CD1c-positive myeloid dendritic cell (primary cell): Measurements from ENCODE around the gene RAD1.
A peak's percentile ranks its signal among the peaks of the same experiment; 100 is the strongest.
"Not testable (repeated sequence)": the region's sequence is repeated elsewhere in the genome, so short reads cannot be mapped to it uniquely, and the experiment has no call there.

ENCODE experiments used
- DNase-seq: peaks from one replicate; pipeline ENCODE4 v3.0.0-alpha.2; 2016; ENCODE audit errors: extremely low spot score

RAD1 gene, protein sequence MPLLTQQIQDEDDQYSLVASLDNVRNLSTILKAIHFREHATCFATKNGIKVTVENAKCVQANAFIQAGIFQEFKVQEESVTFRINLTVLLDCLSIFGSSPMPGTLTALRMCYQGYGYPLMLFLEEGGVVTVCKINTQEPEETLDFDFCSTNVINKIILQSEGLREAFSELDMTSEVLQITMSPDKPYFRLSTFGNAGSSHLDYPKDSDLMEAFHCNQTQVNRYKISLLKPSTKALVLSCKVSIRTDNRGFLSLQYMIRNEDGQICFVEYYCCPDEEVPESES

GRCh38 chr5:34915139-34915855 lies at the start of gene RAD1, which contains the start of gene BRIX1:
TSS of gene RAD1 (minus strand) at chr5:34915504. CDS start at chr5:34914892, 612 bp downstream.
TSS of gene BRIX1 (plus strand) at chr5:34915711. CDS start at chr5:34915739, 28 bp downstream.
- DNase-seq: peak; percentile 97

GRCh38 chr5:34959323-34959722 lies 44.0 kb upstream of the RAD1 start:
- no peak for DNase-seq

GRCh38 chr5:34957857-34958690 lies 42.8 kb upstream of the RAD1 start:
- no peak for DNase-seq

- no peak for DNase-seq
Measured at GRCh38 chr5:34957321-34957720, 42.0 kb upstream of the RAD1 start.

GRCh38 chr5:34944460-34945047 lies 29.2 kb upstream of the RAD1 start:
- DNase-seq: no peak

GRCh38 chr5:34944044-34944443 lies 28.7 kb upstream of the RAD1 start:
- DNase-seq: no peak

DNA sequence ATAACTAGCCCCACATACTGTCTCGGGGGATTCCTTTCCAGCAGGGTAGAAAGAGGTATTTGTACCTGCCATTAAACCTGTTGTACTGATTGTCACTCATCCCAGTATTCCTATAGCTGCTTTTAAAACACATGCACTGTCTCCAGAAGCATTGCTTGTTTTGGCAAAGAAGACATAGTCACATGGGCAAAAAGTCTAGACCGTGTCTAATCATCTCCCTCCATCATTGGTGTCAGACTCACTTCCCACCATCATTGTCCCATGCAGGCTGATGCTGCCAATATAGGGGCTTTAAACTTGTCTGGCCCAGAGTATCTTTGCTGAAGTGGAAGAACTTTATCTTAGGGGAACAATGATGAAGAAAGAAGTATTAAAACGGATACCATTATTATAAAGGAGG lies 26.6 kb upstream of the RAD1 start:
- no peak for DNase-seq

DNA sequence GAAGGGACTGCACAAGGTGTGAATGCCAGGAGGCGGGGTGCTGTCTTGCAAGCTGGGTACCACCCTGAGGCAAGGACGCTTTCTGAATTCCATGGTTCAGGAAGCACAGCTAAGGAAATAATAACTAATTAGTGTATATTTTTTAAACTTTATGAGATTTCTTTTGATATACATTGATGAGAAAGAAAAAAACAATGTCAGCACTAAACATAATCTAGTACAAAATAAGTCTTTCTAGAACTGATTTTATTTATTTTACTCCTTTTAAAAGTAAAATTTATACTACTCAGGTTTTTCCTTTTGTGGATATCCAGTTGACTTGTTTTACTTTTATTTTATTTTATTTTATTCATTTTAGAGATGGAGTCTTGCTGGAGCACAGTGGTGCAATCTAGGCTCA lies 17.6 kb upstream of the RAD1 start:
- DNase-seq: no peak

DNA sequence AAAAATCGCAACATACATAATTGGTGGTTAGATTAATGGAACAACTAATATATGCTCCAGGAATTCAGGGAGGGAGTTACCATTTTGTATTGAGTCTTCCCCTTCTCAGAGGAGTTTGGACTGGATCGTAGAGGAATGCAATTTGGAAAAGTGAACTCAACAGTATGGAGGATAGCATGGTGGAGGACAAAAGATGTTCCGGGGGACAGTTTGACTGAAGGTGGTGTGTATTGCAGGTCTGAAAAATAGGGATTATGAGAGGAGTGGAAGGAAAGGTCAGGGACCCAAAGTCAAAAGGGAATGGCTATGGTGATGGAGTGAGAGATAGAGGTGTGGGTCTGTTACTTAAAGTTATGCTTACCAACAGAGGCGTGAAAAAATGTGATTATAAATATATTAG lies 15.6 kb upstream of the RAD1 start:
- no peak for DNase-seq

GRCh38 chr5:34930462-34930844 lies 15.1 kb upstream of the RAD1 start:
- DNase-seq: no peak

DNA sequence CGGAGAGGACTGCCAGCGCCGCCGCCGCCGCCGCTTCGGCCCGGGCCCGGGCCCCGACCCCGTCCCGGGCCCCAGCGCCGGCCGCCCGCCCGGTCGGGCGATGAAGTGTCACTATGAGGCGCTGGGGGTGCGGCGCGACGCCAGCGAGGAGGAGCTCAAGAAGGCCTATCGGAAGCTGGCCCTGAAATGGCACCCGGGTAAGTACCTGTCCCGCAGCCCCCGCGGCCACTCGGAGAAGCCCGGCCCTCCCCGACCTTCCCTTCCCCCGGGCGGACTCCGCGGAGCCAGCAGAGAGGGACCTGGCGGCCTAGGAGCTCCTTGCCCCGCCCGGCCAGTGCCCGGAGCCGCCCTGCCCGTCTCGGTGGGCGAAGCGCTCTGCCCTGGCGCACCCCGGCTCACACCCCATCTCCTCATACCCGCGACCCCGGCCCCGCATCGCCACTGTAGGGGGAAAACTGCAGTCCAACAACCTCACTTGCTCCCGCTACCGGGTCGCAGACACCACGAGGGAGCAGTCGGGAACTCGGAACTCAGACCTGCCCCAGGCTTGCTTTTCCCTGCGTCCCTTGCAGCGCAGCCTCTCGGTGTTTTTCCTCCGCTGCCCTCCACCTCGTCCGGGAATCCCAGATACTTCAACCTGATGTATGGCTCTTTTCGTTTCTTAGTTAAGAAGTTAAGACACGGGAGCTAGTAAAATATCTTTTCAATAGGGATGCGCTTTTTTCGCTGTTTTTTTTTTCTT lies 14.6 kb upstream of the RAD1 start:
- peak; percentile 91 for DNase-seq

DNA sequence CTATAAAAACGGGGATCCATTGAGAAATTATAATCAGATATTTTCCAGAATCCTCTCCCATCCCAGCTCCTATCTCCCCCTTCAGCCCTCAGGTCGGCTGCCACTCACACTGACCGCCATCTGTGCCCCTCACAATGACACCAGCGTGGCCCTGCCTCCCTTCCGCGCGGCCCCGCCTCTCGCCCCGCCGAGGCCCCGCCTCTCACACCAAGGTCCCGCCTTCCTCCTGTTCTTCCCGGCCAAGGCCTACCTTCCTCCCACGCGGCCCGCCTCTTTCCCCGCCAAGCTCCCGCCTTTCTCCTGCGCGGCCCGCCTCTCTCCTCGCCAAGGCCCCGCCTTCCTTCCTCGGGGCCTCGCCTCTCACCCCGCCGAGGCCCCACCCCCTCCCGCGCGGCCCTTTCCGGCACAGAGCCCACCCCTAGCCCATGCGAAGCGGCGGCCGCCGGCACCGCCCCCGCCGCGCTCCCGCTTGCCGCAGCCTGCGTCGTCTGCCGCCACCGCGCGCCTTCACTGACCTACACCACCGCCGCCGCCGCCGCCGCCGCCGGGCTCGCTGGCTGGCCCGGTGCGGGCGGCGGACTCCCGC lies 13.9 kb upstream of the RAD1 start, which contains the start of gene DNAJC21:
DNAJC21 (plus strand) TSS at position 426 of the 586 bp plus-strand sequence. CDS start 261 bp downstream, outside the sequence.
- peak; percentile 98 for DNase-seq

DNA sequence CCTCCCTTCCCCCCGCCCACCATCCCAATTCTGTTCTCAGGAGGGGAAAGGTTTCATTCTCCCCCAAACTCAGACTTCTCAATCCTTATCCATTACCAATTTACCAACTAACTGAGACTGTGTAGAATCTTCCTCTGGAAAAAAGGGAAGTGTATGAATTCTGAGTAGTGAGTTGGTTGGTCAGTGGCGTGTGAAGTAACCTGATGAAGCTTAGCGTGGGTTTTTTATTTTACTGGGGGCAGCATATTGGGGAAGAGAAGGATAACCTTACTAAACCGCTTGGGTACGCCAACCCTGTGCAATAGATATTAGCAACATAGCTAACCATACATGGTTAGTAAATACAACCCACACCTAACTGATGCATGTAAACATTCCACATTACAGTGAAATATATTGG lies 13.0 kb upstream of the RAD1 start:
- peak; percentile 89 for DNase-seq

DNA sequence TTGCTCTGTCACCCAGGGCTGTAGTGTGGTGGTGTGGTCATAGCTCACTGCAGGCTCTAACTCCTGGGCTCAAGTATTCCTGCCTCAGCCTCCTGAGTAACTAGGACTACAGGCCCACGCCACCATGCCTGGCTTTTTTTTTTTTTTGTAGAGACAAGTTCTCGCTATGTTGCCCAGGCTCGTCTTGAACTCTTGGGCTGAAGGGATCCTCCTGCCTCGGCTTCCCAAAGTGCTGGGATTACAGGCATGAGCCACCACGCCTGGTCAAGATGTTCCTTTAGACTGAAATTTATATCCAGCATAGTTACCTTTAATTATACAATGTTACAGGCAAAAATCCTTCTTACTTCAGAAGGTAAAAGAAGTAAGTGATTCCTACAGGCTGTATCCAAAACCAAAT lies 12.5 kb upstream of the RAD1 start:
- DNase-seq: no peak

DNA sequence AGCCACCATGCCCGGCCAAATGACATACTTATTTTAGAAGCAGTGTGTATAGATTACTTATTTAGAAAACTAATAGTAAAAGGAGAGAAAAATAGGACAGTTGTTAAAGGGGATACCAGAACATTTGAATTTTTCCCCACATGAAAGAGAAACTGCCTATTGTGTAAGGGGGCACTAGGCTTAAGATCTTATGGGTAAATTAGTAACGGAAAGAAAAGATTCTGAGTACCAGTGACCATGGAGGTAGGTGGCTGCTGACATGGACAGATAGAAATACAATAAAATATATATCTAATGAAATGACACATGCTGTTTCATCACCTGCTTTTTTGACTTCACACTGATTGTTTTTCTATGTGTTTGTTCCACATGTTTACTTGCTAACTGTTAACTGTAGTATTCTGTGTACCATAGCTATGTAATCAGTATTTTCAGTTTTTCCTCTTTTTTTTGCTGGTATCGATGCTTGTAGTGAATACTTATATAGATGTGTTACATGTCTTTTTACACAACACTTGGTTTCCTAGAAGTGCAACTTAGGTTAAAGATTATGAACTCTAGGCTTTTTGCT lies 11.1 kb upstream of the RAD1 start:
- DNase-seq: no peak

- no peak for DNase-seq
Measured at GRCh38 chr5:34924462-34924765, 9.1 kb upstream of the RAD1 start.

DNA sequence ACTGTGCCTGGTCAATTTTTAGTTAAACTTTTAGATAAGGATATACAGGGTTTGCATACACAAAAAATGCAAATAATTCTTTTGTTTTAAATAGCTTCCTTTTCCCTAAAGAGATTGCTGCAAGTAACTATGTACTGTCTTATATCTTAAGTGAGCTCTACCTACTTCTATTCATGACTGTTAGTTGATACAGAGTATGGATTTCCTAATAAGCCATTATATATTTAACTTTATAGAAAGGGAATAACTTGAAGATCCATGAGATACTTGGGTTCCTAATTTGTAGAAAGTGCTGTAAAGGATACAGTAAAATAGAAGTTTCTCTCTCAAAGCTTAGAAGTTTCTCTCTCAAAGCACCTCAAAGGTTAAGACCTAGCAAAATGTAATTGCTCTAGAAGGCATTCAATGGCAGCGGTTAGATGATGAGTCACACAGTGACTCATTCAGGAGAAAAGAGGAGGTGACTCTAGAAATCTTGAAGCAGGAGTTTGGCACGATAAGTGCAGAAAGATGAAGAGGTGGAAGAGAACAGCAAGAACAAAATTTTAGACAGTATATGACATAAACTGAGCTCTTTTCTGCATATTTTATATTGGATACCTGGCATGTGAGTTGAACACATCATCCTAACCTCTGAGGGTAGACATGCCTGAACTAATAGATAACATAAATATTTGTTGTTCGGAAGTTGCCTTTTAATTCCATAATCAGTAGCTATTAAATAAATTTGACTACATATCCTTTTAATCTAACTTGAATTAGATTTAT lies 8.6 kb upstream of the RAD1 start:
- DNase-seq: peak; percentile 71

GRCh38 chr5:34923256-34923655 lies 8.0 kb upstream of the RAD1 start:
- not testable (repeated sequence) for DNase-seq

DNA sequence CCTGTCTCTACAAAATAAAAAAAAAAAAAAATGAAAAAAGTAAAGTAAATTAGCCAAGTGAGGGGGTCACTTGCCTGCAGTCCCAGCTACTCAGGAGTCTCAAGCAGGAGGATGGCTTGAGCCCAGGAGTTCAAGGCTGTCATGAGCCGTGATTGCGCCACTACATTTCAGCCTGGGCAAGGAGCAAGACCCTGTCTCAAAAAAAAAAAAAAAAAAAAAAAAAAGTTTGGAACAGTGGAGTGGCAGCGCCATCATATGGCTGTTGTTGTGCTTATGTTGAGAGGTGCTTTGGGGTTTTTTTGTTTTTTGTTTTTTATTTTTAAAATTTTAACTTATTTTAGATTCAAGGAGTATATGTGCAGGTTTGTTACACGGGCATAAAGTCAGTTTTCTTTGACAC lies 3.8 kb upstream of the RAD1 start:
- no peak for DNase-seq

- no peak for DNase-seq
Measured at GRCh38 chr5:34918025-34918424, 2.7 kb upstream of the RAD1 start.
